Neuron (in vitro differentiated cells): ENCODE results near the gene CD248.

Experiments used
- H2AFZ ChIP-seq: one replicate; pipeline ENCODE4 v1.6.1; 2013; ENCODE audit warnings: low read depth, mild to moderate bottlenecking, inconsistent platforms, low read length, moderate library complexity
- H3K27me3 ChIP-seq: one replicate; pipeline ENCODE4 v1.6.1; 2013; ENCODE audit warnings: low read length; ENCODE audit not compliant: insufficient read depth
- H3K36me3 ChIP-seq: one replicate; pipeline ENCODE4 v1.6.1; 2013; ENCODE audit warnings: low read length; ENCODE audit not compliant: insufficient read depth
- H3K4me1 ChIP-seq: one replicate; pipeline ENCODE4 v1.6.1; 2013; ENCODE audit warnings: low read length; ENCODE audit not compliant: insufficient read depth
- H3K4me3 ChIP-seq: 2 replicates; pipeline ENCODE4 v1.5.1; 2013; ENCODE audit warnings: mild to moderate bottlenecking, low read length, moderate library complexity
- H3K9me3 ChIP-seq: one replicate; pipeline ENCODE4 v1.6.1; 2013; ENCODE audit warnings: low read length

Gene CD248

GRCh38 chr11:66337103-66337899 is 20.5 kb upstream of the CD248 start:
- Histone ChIP-seq H3K27me3 (no peaks in the 10 kb centered on the region), H3K9me3 (no peaks in the 10 kb centered on the region), H3K4me1 (peaks cover 31% of the 10 kb centered on the region), H2AFZ (no peak overlapping the region), H3K4me3 (no peak overlapping the region), H3K36me3 (peaks cover 42% of the 10 kb centered on the region)

- no peaks in the 10 kb centered on the region for H3K9me3 ChIP-seq
- no peaks in the 10 kb centered on the region for H3K27me3 ChIP-seq
- H3K4me1 ChIP-seq = peaks cover 31% of the 10 kb centered on the region
- peak within 1 kb of the TSS; percentile 46 for H3K4me3 ChIP-seq
- H2AFZ ChIP-seq = peak within 1 kb of the TSS; percentile 8
- peaks cover 34% of the 10 kb centered on the region for H3K36me3 ChIP-seq
These were observed 19.6 kb upstream of the CD248 start, which contains the start of gene RIN1 for GRCh38 chr11:66336234-66337102. TSS of gene RIN1 (minus strand) at chr11:66336434. CDS start at chr11:66336402, 32 bp downstream.

- no peaks in the 10 kb centered on the region for H3K27me3 ChIP-seq
- no peaks in the 10 kb centered on the region for H3K9me3 ChIP-seq
- peak overlapping the region; percentile 46 for H3K4me3 ChIP-seq
- peaks cover 26% of the 10 kb centered on the region for H3K36me3 ChIP-seq
- H2AFZ ChIP-seq = peak overlapping the region; percentile 8
- peaks cover 31% of the 10 kb centered on the region for H3K4me1 ChIP-seq
These were observed 18.8 kb upstream of the CD248 start for GRCh38 chr11:66335531-66336233.

GRCh38 chr11:66334605-66335442 is 18.0 kb upstream of the CD248 start:
- Histone ChIP-seq H3K9me3 (no peaks in the 10 kb centered on the region), H2AFZ (no peak overlapping the region), H3K27me3 (no peaks in the 10 kb centered on the region), H3K36me3 (peaks cover 17% of the 10 kb centered on the region), H3K4me1 (peaks cover 31% of the 10 kb centered on the region), H3K4me3 (peak overlapping the region; percentile 46)

GRCh38 chr11:66333896-66334604 is 17.2 kb upstream of the CD248 start:
- Histone ChIP-seq H3K4me3 (no peak overlapping the region), H3K36me3 (peaks cover 10% of the 10 kb centered on the region), H3K9me3 (no peaks in the 10 kb centered on the region), H2AFZ (no peak overlapping the region), H3K4me1 (peaks cover 31% of the 10 kb centered on the region), H3K27me3 (no peaks in the 10 kb centered on the region)

- no peaks in the 10 kb centered on the region for H3K9me3 ChIP-seq
- H3K4me1 ChIP-seq = peaks cover 36% of the 10 kb centered on the region
- no peak overlapping the region for H2AFZ ChIP-seq
- no peaks in the 10 kb centered on the region for H3K27me3 ChIP-seq
- H3K36me3 ChIP-seq = peaks cover 4% of the 10 kb centered on the region
- no peak overlapping the region for H3K4me3 ChIP-seq
These were observed 16.5 kb upstream of the CD248 start for GRCh38 chr11:66333220-66333877.

- Histone ChIP-seq H3K4me3 (no peak overlapping the region), H3K4me1 (peaks cover 36% of the 10 kb centered on the region), H3K9me3 (no peaks in the 10 kb centered on the region), H2AFZ (no peak overlapping the region), H3K27me3 (no peaks in the 10 kb centered on the region), H3K36me3 (no peaks in the 10 kb centered on the region)
These were observed 15.8 kb upstream of the CD248 start for GRCh38 chr11:66332371-66333219.

- Histone ChIP-seq H3K36me3 (no peaks in the 10 kb centered on the region), H3K27me3 (no peaks in the 10 kb centered on the region), H3K4me1 (peaks cover 36% of the 10 kb centered on the region), H2AFZ (no peak overlapping the region), H3K9me3 (no peaks in the 10 kb centered on the region), H3K4me3 (no peak overlapping the region)
These were observed 14.9 kb upstream of the CD248 start for GRCh38 chr11:66331542-66332370.

- Histone ChIP-seq H3K4me1 (peaks cover 36% of the 10 kb centered on the region), H3K36me3 (no peaks in the 10 kb centered on the region), H3K27me3 (no peaks in the 10 kb centered on the region), H3K9me3 (no peaks in the 10 kb centered on the region), H2AFZ (no peak overlapping the region), H3K4me3 (no peak overlapping the region)
These were observed 14.1 kb upstream of the CD248 start for GRCh38 chr11:66330931-66331330.

GRCh38 chr11:66329165-66329673 is 12.4 kb upstream of the CD248 start:
- Histone ChIP-seq H3K9me3 (no peaks in the 10 kb centered on the region), H2AFZ (no peak overlapping the region), H3K36me3 (no peaks in the 10 kb centered on the region), H3K4me3 (no peak overlapping the region), H3K4me1 (peaks cover 38% of the 10 kb centered on the region), H3K27me3 (no peaks in the 10 kb centered on the region)
